K562 (cell line): ENCODE data around the gene RNF150.

Experiments used
- BHLHE40 ChIP-seq: IDR thresholded peaks from 2 replicates; pipeline ENCODE4 v1.6.1; 2011; ENCODE audit warnings: low read length, improper control_type of control experiment
- BRCA1 ChIP-seq, 2 experiments: fragments of 450-650 bp in 1 of 2; sonication (generic) in 1 of 2; formaldehyde crosslinking in 1 of 2; IDR thresholded peaks; 2 replicates each; pipeline versions ENCODE4 v1.5.0 to v1.6.1; 2017 to 2020; ENCODE audit warnings: mild to moderate bottlenecking in 1 of 2, missing genetic modification reagents in 1 of 2
- DDX20 ChIP-seq: fragments of 450-650 bp; IDR thresholded peaks from 2 replicates; pipeline ENCODE4 v1.6.1; 2016; ENCODE audit warnings: missing genetic modification characterization, low read depth, mild to moderate bottlenecking, missing compliant biosample characterization, moderate library complexity
- DPF2 ChIP-seq: fragments of 450-650 bp; IDR thresholded peaks from 2 replicates; pipeline ENCODE4 v1.6.1; 2016
- NONO ChIP-seq, 2 experiments: fragments of 200-400 bp in 1 of 2; fragments of 450-650 bp in 1 of 2; formaldehyde crosslinking in 1 of 2; IDR thresholded peaks; 2 replicates each; pipeline ENCODE4 v1.6.1; 2017; ENCODE audit warnings: low read depth in 2 of 2, mild to moderate bottlenecking in 2 of 2, moderate library complexity in 2 of 2, low read length in 1 of 2
- TEAD4 ChIP-seq, 2 experiments: sonication (generic) in 1 of 2; formaldehyde crosslinking in 1 of 2; IDR thresholded peaks; 2 replicates each; pipeline versions ENCODE4 v1.6.1 to v1.8.0; 2012 to 2022; ENCODE audit warnings: borderline replicate concordance in 1 of 2, inconsistent platforms in 1 of 2, low read length in 1 of 2, mild to moderate bottlenecking in 1 of 2, missing genetic modification reagents in 1 of 2
- TF ChIP-seq, protein P1 (sequence below): fragments of 200-600 bp; sonication (generic); IDR thresholded peaks from one replicate; pipeline ENCODE4 v1.6.1; 2012; ENCODE audit warnings: mild to moderate bottlenecking, low read depth, low read length, inconsistent platforms
- TF ChIP-seq, protein P2 (sequence below): sonication (generic); formaldehyde crosslinking; IDR thresholded peaks from 2 replicates; pipeline ENCODE4 v1.9.0; 2022; ENCODE audit warnings: mild to moderate bottlenecking, missing genetic modification reagents
- TF ChIP-seq, protein P3 (sequence below), 3 experiments: IDR thresholded peaks in 2 of 3; conservative IDR thresholded peaks in 1 of 3; 2 replicates each; pipeline ENCODE4 v1.5.1; 2011 to 2012; ENCODE audit warnings: low read length in 3 of 3, mild to moderate bottlenecking in 3 of 3, control low read depth in 2 of 3, improper control_type of control experiment in 1 of 3, inconsistent platforms in 1 of 3, low read depth in 1 of 3, mixed read lengths in 1 of 3, moderate library complexity in 1 of 3; ENCODE audit not compliant: insufficient read depth in 2 of 3
- TF ChIP-seq, protein P4 (sequence below), 2 experiments: fragments of 250-450 bp in 1 of 2; fragments of 450-650 bp in 1 of 2; sonication (Bioruptor Pico) in 1 of 2; IDR thresholded peaks; 2 replicates each; pipeline versions ENCODE4 v1.6.1 to v1.8.0; 2016 to 2021; ENCODE audit warnings: mild to moderate bottlenecking in 2 of 2, moderate library complexity in 2 of 2, missing compliant biosample characterization in 1 of 2, missing genetic modification characterization in 1 of 2

DNA sequence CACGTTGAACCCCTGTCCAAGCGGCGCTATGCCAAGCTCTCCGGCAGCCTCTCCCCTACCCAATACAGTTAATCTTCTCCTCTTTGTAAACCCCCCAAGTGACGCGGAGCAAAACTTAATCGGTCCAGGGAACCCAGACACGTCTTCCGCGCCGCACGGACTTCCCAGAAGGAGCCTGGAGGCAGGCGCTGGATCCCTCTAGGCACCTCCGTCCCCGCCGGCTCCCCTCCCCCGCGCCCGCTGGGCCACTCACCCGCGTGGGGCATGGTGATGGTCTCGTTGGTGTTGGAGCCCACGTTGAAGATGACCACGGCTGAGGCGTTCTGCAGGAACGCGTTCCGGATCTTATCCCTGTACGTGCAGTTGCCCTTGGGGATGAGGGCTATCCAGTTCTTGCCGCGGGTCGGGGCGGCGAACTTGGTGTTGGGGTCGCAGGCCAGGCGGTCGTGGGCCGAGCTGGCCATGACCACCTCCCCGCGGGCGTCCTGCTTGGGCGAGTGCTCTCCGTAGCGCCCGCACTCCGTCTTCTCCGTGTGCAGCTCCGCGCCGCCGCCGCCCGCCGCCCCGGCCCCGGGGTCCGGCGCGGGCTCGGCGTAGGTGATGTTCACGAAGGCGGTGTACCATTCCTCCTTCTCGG lies 1.1 kb downstream of the RNF150 start:
- TF ChIP-seq, protein P1, sequence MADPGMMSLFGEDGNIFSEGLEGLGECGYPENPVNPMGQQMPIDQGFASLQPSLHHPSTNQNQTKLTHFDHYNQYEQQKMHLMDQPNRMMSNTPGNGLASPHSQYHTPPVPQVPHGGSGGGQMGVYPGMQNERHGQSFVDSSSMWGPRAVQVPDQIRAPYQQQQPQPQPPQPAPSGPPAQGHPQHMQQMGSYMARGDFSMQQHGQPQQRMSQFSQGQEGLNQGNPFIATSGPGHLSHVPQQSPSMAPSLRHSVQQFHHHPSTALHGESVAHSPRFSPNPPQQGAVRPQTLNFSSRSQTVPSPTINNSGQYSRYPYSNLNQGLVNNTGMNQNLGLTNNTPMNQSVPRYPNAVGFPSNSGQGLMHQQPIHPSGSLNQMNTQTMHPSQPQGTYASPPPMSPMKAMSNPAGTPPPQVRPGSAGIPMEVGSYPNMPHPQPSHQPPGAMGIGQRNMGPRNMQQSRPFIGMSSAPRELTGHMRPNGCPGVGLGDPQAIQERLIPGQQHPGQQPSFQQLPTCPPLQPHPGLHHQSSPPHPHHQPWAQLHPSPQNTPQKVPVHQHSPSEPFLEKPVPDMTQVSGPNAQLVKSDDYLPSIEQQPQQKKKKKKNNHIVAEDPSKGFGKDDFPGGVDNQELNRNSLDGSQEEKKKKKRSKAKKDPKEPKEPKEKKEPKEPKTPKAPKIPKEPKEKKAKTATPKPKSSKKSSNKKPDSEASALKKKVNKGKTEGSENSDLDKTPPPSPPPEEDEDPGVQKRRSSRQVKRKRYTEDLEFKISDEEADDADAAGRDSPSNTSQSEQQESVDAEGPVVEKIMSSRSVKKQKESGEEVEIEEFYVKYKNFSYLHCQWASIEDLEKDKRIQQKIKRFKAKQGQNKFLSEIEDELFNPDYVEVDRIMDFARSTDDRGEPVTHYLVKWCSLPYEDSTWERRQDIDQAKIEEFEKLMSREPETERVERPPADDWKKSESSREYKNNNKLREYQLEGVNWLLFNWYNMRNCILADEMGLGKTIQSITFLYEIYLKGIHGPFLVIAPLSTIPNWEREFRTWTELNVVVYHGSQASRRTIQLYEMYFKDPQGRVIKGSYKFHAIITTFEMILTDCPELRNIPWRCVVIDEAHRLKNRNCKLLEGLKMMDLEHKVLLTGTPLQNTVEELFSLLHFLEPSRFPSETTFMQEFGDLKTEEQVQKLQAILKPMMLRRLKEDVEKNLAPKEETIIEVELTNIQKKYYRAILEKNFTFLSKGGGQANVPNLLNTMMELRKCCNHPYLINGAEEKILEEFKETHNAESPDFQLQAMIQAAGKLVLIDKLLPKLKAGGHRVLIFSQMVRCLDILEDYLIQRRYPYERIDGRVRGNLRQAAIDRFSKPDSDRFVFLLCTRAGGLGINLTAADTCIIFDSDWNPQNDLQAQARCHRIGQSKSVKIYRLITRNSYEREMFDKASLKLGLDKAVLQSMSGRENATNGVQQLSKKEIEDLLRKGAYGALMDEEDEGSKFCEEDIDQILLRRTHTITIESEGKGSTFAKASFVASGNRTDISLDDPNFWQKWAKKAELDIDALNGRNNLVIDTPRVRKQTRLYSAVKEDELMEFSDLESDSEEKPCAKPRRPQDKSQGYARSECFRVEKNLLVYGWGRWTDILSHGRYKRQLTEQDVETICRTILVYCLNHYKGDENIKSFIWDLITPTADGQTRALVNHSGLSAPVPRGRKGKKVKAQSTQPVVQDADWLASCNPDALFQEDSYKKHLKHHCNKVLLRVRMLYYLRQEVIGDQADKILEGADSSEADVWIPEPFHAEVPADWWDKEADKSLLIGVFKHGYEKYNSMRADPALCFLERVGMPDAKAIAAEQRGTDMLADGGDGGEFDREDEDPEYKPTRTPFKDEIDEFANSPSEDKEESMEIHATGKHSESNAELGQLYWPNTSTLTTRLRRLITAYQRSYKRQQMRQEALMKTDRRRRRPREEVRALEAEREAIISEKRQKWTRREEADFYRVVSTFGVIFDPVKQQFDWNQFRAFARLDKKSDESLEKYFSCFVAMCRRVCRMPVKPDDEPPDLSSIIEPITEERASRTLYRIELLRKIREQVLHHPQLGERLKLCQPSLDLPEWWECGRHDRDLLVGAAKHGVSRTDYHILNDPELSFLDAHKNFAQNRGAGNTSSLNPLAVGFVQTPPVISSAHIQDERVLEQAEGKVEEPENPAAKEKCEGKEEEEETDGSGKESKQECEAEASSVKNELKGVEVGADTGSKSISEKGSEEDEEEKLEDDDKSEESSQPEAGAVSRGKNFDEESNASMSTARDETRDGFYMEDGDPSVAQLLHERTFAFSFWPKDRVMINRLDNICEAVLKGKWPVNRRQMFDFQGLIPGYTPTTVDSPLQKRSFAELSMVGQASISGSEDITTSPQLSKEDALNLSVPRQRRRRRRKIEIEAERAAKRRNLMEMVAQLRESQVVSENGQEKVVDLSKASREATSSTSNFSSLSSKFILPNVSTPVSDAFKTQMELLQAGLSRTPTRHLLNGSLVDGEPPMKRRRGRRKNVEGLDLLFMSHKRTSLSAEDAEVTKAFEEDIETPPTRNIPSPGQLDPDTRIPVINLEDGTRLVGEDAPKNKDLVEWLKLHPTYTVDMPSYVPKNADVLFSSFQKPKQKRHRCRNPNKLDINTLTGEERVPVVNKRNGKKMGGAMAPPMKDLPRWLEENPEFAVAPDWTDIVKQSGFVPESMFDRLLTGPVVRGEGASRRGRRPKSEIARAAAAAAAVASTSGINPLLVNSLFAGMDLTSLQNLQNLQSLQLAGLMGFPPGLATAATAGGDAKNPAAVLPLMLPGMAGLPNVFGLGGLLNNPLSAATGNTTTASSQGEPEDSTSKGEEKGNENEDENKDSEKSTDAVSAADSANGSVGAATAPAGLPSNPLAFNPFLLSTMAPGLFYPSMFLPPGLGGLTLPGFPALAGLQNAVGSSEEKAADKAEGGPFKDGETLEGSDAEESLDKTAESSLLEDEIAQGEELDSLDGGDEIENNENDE, result no peak
- no peak for TF ChIP-seq DDX20 (tag)
- TF ChIP-seq, protein P2, sequence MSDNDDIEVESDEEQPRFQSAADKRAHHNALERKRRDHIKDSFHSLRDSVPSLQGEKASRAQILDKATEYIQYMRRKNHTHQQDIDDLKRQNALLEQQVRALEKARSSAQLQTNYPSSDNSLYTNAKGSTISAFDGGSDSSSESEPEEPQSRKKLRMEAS (CRISPR knock-in tag), result no peak
- TF ChIP-seq, protein P3, sequence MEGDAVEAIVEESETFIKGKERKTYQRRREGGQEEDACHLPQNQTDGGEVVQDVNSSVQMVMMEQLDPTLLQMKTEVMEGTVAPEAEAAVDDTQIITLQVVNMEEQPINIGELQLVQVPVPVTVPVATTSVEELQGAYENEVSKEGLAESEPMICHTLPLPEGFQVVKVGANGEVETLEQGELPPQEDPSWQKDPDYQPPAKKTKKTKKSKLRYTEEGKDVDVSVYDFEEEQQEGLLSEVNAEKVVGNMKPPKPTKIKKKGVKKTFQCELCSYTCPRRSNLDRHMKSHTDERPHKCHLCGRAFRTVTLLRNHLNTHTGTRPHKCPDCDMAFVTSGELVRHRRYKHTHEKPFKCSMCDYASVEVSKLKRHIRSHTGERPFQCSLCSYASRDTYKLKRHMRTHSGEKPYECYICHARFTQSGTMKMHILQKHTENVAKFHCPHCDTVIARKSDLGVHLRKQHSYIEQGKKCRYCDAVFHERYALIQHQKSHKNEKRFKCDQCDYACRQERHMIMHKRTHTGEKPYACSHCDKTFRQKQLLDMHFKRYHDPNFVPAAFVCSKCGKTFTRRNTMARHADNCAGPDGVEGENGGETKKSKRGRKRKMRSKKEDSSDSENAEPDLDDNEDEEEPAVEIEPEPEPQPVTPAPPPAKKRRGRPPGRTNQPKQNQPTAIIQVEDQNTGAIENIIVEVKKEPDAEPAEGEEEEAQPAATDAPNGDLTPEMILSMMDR (IDR thresholded peaks at IDR 0.05 in 2 of 3, conservative IDR thresholded peaks at IDR 0.05 in 1 of 3; ENCODE audit: insufficient read depth in 2 of 3, low read depth in 1 of 3, low read length in 3 of 3), result no peak
- no peak for TF ChIP-seq TEAD4 (IDR thresholded peaks at IDR 0.05; ENCODE audit: low read length)
- TF ChIP-seq TEAD4 (CRISPR knock-in tag; IDR thresholded peaks at IDR 0.05; ENCODE audit: borderline replicate concordance), result no peak
- TF ChIP-seq, protein P4, sequence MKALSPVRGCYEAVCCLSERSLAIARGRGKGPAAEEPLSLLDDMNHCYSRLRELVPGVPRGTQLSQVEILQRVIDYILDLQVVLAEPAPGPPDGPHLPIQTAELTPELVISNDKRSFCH (CRISPR knock-in tag; IDR thresholded peaks at IDR 0.05), result no peak
- TF ChIP-seq, protein P4 (tag; IDR thresholded peaks at IDR 0.05), result no peak
- no peak for TF ChIP-seq NONO (IDR thresholded peaks at IDR 0.05; ENCODE audit: low read depth in 2 of 2, low read length in 1 of 2)
- TF ChIP-seq BRCA1 (IDR thresholded peaks at IDR 0.05), result no peak
- TF ChIP-seq BRCA1 (CRISPR knock-in tag; IDR thresholded peaks at IDR 0.05), result no peak
- TF ChIP-seq DPF2, result no peak
- TF ChIP-seq BHLHE40, result no peak
